Activated naive CD4-positive, alpha-beta T cell treated with anti-CD3 and anti-CD28 coated beads, Interleukin-2, amount 10 ng/mL, durations not matched to agents 7 days and 5 days (primary cell): ENCODE measurements around the gene SYK.

Experiments
- CTCF ChIA-PET: fragments of 350-600 bp; sonication (Branson Sonifier 250); formaldehyde crosslinking; loops from one replicate; lab custom pipeline; 2021; ENCODE audit warnings: antibody characterized with exemption; lab: Charles Lee
- DNase-seq: peaks from one replicate; pipeline ENCODE4 v3.0.0-alpha.2; 2020
- H3K27ac Mint-ChIP-seq: one replicate; pipeline ENCODE4 v1.8.0; 2021; ENCODE audit warnings: mild to moderate bottlenecking, moderate library complexity, mixed read lengths
- H3K27me3 Mint-ChIP-seq: one replicate; pipeline ENCODE4 v1.8.0; 2021; ENCODE audit warnings: mild to moderate bottlenecking, mixed read lengths
- H3K36me3 Mint-ChIP-seq: one replicate; pipeline ENCODE4 v1.8.0; 2021; ENCODE audit warnings: mixed read lengths
- H3K4me1 Mint-ChIP-seq: one replicate; pipeline ENCODE4 v1.8.0; 2021; ENCODE audit warnings: mixed read lengths
- H3K4me3 Mint-ChIP-seq: one replicate; pipeline ENCODE4 v1.8.0; 2021; ENCODE audit warnings: mild to moderate bottlenecking, moderate library complexity, mixed read lengths
- H3K9me3 Mint-ChIP-seq: one replicate; pipeline ENCODE4 v1.8.0; 2021; ENCODE audit warnings: mixed read lengths

The SYK gene

GRCh38 chr9:90914868-90915483 is 113.4 kb downstream of the SYK start:
- H3K27me3 Mint-ChIP-seq = no peaks in the 10 kb centered on the region
- CTCF ChIA-PET = interaction anchor here (0.6 to 5.1 kb wide), 29 partner anchors 9 to 857 kb away, joined by 3 to 81 read pairs (median 4); partner anchors contain the start of gene NFIL3
- peak; percentile 81 for DNase-seq
- H3K36me3 Mint-ChIP-seq = no peaks in the 10 kb centered on the region
- H3K9me3 Mint-ChIP-seq = no peaks in the 10 kb centered on the region
- H3K27ac Mint-ChIP-seq = no peak overlapping the region
- no peak overlapping the region for H3K4me3 Mint-ChIP-seq
- no peaks in the 10 kb centered on the region for H3K4me1 Mint-ChIP-seq

GRCh38 chr9:90915693-90916092 is 114.1 kb downstream of the SYK start:
- Mint-ChIP-seq H3K27ac (no peak overlapping the region), H3K36me3 (no peaks in the 10 kb centered on the region), H3K4me3 (no peak overlapping the region), H3K27me3 (no peaks in the 10 kb centered on the region), H3K4me1 (no peaks in the 10 kb centered on the region), H3K9me3 (no peaks in the 10 kb centered on the region)
- CTCF ChIA-PET = interaction anchor here (0.6 to 5.1 kb wide), 24 partner anchors 10 to 819 kb away, joined by 3 to 81 read pairs (median 4); partner anchors contain the start of gene NFIL3
- no peak for DNase-seq

GRCh38 chr9:90916147-90916734 is 114.6 kb downstream of the SYK start:
- Mint-ChIP-seq H3K4me3 (no peak overlapping the region), H3K27ac (no peak overlapping the region), H3K4me1 (no peaks in the 10 kb centered on the region), H3K36me3 (no peaks in the 10 kb centered on the region), H3K9me3 (no peaks in the 10 kb centered on the region), H3K27me3 (no peaks in the 10 kb centered on the region)
- no peak for DNase-seq
- CTCF ChIA-PET = interaction anchor here (0.7 to 5.1 kb wide), 20 partner anchors 9 to 812 kb away, joined by 3 to 81 read pairs (median 4); partner anchors contain the start of gene NFIL3

GRCh38 chr9:90919883-90920282 is 118.3 kb downstream of the SYK start:
- no peaks in the 10 kb centered on the region for H3K4me1 Mint-ChIP-seq
- no peaks in the 10 kb centered on the region for H3K9me3 Mint-ChIP-seq
- CTCF ChIA-PET = no interaction called here
- H3K27me3 Mint-ChIP-seq = peaks cover 13% of the 10 kb centered on the region
- no peak overlapping the region for H3K4me3 Mint-ChIP-seq
- no peaks in the 10 kb centered on the region for H3K36me3 Mint-ChIP-seq
- H3K27ac Mint-ChIP-seq = no peak overlapping the region
- no peak for DNase-seq

- peaks cover 14% of the 10 kb centered on the region for H3K27me3 Mint-ChIP-seq
- H3K36me3 Mint-ChIP-seq = no peaks in the 10 kb centered on the region
- H3K9me3 Mint-ChIP-seq = no peaks in the 10 kb centered on the region
- CTCF ChIA-PET = no interaction called here
- H3K4me3 Mint-ChIP-seq = no peak overlapping the region
- H3K27ac Mint-ChIP-seq = no peak overlapping the region
- DNase-seq = no peak
- H3K4me1 Mint-ChIP-seq = no peaks in the 10 kb centered on the region
Observed at GRCh38 chr9:90921104-90921503, 119.5 kb downstream of the SYK start.

GRCh38 chr9:90921969-90922368 is 120.3 kb downstream of the SYK start:
- Mint-ChIP-seq H3K27ac (peak overlapping the region; percentile 7), H3K36me3 (no peaks in the 10 kb centered on the region), H3K4me1 (no peaks in the 10 kb centered on the region), H3K4me3 (no peak overlapping the region), H3K9me3 (no peaks in the 10 kb centered on the region), H3K27me3 (peaks cover 19% of the 10 kb centered on the region)
- CTCF ChIA-PET = no interaction called here
- no peak for DNase-seq

- peaks cover 28% of the 10 kb centered on the region for H3K27me3 Mint-ChIP-seq
- H3K36me3 Mint-ChIP-seq = no peaks in the 10 kb centered on the region
- no peak overlapping the region for H3K4me3 Mint-ChIP-seq
- DNase-seq = no peak
- H3K4me1 Mint-ChIP-seq = no peaks in the 10 kb centered on the region
- H3K27ac Mint-ChIP-seq = no peak overlapping the region
- no peaks in the 10 kb centered on the region for H3K9me3 Mint-ChIP-seq
- CTCF ChIA-PET = interaction anchor here (1.0 kb wide), 1 partner anchor 11 kb away, joined by 4 read pairs; no protein-coding TSS in a partner anchor
Observed at GRCh38 chr9:90925581-90926257, 124.1 kb downstream of the SYK start.

- Mint-ChIP-seq H3K27me3 (peaks cover 38% of the 10 kb centered on the region), H3K9me3 (no peaks in the 10 kb centered on the region), H3K4me3 (no peak overlapping the region), H3K27ac (no peak overlapping the region), H3K36me3 (no peaks in the 10 kb centered on the region), H3K4me1 (no peaks in the 10 kb centered on the region)
- CTCF ChIA-PET = no interaction called here
- no peak for DNase-seq
Observed at GRCh38 chr9:90926936-90927335, 125.3 kb downstream of the SYK start.

- H3K4me3 Mint-ChIP-seq = no peak overlapping the region
- CTCF ChIA-PET = interaction anchor here (0.6 kb wide), 1 partner anchor 134 kb away, joined by 3 read pairs; no protein-coding TSS in a partner anchor
- H3K27me3 Mint-ChIP-seq = peaks cover 35% of the 10 kb centered on the region
- no peak overlapping the region for H3K27ac Mint-ChIP-seq
- no peaks in the 10 kb centered on the region for H3K9me3 Mint-ChIP-seq
- H3K36me3 Mint-ChIP-seq = no peaks in the 10 kb centered on the region
- no peaks in the 10 kb centered on the region for H3K4me1 Mint-ChIP-seq
- no peak for DNase-seq
Observed at GRCh38 chr9:90927496-90927895, 125.9 kb downstream of the SYK start.

GRCh38 chr9:90929626-90930025 is 128.0 kb downstream of the SYK start:
- no peaks in the 10 kb centered on the region for H3K4me1 Mint-ChIP-seq
- H3K4me3 Mint-ChIP-seq = no peak overlapping the region
- H3K27ac Mint-ChIP-seq = no peak overlapping the region
- CTCF ChIA-PET = interaction anchor here (0.8 to 1.4 kb wide), 2 partner anchors 14 to 17 kb away, joined by 3 read pairs; no protein-coding TSS in a partner anchor
- no peak for DNase-seq
- H3K27me3 Mint-ChIP-seq = peaks cover 39% of the 10 kb centered on the region
- H3K36me3 Mint-ChIP-seq = no peaks in the 10 kb centered on the region
- H3K9me3 Mint-ChIP-seq = no peaks in the 10 kb centered on the region

- H3K9me3 Mint-ChIP-seq = no peaks in the 10 kb centered on the region
Observed at GRCh38 chr9:90933468-90933867, 131.8 kb downstream of the SYK start.

GRCh38 chr9:90939351-90939750 is 137.7 kb downstream of the SYK start:
- Mint-ChIP-seq H3K4me3 (no peak overlapping the region), H3K9me3 (no peaks in the 10 kb centered on the region), H3K27me3 (peaks cover 29% of the 10 kb centered on the region), H3K36me3 (no peaks in the 10 kb centered on the region), H3K27ac (no peak overlapping the region), H3K4me1 (no peaks in the 10 kb centered on the region)
- no peak for DNase-seq
- CTCF ChIA-PET = no interaction called here

More at GRCh38 chr9:90933468-90933867, 131.8 kb downstream of the SYK start:
- CTCF ChIA-PET = no interaction called here
- Mint-ChIP-seq H3K27me3 (peaks cover 36% of the 10 kb centered on the region), H3K27ac (no peak overlapping the region), H3K36me3 (no peaks in the 10 kb centered on the region), H3K4me3 (no peak overlapping the region), H3K4me1 (no peaks in the 10 kb centered on the region)
- no peak for DNase-seq

- peaks cover 37% of the 10 kb centered on the region for H3K27me3 Mint-ChIP-seq
Observed at GRCh38 chr9:90940280-90940679, 138.7 kb downstream of the SYK start.

GRCh38 chr9:90941661-90942060 is 140.0 kb downstream of the SYK start:
- Mint-ChIP-seq H3K27ac (no peak overlapping the region), H3K9me3 (no peaks in the 10 kb centered on the region), H3K4me1 (no peaks in the 10 kb centered on the region), H3K4me3 (no peak overlapping the region), H3K36me3 (no peaks in the 10 kb centered on the region), H3K27me3 (peaks cover 49% of the 10 kb centered on the region)
- no peak for DNase-seq
- CTCF ChIA-PET = no interaction called here

More at GRCh38 chr9:90940280-90940679, 138.7 kb downstream of the SYK start:
- CTCF ChIA-PET = no interaction called here
- no peak overlapping the region for H3K4me3 Mint-ChIP-seq
- H3K27ac Mint-ChIP-seq = no peak overlapping the region
- H3K4me1 Mint-ChIP-seq = no peaks in the 10 kb centered on the region
- no peaks in the 10 kb centered on the region for H3K9me3 Mint-ChIP-seq
- no peaks in the 10 kb centered on the region for H3K36me3 Mint-ChIP-seq
- DNase-seq = no peak
